ENCODE data around the gene NPM3.

Gene NPM3

DNA sequence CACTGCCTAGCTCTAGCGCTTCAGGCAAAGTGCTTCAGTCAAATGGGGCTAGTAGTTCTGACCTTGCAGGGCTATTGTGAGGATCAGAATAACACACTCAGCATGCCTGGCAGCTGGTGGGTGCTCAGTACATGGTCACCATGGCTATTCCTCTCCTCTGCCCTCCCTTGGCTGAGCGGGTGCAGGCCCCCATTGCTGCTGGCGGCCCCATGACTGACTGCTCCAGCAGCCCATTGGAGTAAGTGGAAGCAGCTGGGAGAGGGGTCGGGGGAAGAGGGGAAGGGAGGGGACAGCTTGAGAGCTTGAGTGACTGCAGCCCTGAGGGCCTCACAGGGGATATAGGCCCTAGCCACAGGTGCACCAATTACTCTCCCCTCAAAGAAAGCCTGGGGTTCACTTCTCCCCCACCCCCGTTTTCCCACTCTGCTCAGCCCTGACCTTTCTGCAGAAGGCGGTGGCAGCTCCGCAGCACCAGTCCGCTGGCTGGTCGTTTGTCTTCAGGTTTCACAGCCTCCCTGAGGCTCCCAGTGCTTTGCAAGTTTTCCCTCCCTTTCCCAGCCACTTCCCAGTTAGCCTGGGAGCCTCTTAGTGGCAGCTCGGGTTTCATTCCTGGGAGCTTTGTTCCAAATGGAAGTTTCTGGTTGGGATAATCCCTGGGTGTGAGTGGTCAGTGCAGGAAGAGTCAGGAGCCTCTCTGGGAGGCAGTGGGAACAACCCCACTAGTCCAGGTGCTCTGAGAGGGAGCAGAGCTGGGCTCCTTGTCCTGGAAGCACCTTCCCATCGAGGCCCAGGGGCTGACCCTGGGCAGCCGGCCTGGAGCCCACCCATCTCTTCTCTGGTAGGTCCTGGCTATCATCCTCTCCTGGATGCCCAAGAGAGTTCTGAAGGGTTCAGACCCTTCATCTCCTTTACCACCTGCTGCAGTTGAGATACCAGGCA lies 23.7 kb downstream of the NPM3 start:
- TF ChIP-seq, protein P1, sequence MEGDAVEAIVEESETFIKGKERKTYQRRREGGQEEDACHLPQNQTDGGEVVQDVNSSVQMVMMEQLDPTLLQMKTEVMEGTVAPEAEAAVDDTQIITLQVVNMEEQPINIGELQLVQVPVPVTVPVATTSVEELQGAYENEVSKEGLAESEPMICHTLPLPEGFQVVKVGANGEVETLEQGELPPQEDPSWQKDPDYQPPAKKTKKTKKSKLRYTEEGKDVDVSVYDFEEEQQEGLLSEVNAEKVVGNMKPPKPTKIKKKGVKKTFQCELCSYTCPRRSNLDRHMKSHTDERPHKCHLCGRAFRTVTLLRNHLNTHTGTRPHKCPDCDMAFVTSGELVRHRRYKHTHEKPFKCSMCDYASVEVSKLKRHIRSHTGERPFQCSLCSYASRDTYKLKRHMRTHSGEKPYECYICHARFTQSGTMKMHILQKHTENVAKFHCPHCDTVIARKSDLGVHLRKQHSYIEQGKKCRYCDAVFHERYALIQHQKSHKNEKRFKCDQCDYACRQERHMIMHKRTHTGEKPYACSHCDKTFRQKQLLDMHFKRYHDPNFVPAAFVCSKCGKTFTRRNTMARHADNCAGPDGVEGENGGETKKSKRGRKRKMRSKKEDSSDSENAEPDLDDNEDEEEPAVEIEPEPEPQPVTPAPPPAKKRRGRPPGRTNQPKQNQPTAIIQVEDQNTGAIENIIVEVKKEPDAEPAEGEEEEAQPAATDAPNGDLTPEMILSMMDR (IDR thresholded peaks at IDR 0.05; ENCODE audit: low read depth, low read length), result no peak
- DNase-seq (ENCODE audit: extremely low read depth, low read depth), result no peak

DNA sequence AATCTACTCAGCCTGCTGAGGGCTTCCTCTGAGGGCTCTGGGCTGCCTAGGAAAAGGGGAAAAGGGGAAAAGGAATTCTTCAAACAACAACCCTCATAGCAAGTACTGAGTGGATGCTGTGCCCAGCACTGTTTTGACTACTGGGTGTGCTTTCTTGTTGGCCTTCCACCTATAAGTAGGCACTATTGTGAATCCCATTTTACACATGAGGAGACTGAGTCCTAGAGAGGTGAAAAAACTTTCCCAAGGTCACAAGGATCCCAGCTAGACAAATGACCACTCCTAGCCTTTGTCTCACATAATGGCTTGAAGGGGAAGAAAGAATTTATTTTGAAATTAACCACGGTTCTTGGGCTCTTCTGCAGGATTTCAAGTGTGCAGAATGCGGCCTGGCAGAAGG lies 24.4 kb downstream of the NPM3 start:
- TF ChIP-seq, protein P1 (IDR thresholded peaks at IDR 0.05; ENCODE audit: low read depth, low read length), result no peak
- DNase-seq (ENCODE audit: extremely low read depth, low read depth), result no peak

DNA sequence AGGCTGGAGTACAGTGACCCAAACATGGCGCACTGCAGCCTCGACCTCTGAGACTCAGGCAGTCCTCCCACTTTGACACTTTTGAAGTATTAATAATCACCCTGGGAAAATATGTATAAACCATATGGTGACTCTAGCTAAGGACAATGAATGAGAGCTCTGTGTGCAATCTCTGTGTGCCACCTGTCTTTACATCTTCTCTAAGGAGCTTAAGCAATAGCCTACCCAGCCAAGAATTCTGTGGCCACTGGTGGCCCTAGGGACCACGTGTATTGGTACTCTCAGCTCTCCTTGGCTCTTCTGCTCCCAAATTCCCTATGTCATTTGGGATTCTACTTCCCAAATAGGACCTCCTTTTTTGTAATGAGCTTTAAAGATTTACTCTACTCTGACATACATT lies 31.0 kb downstream of the NPM3 start:
- DNase-seq (ENCODE audit: extremely low read depth, low read depth), result no peak
- TF ChIP-seq, protein P1 (IDR thresholded peaks at IDR 0.05; ENCODE audit: low read depth, low read length), result no peak

- no peak for DNase-seq (ENCODE audit: extremely low read depth, low read depth)
- TF ChIP-seq, protein P1 (IDR thresholded peaks at IDR 0.05; ENCODE audit: low read depth, low read length), result no peak
Measured at GRCh38 chr10:101749047-101750016, 33.9 kb downstream of the NPM3 start.

- no peak for DNase-seq (ENCODE audit: extremely low read depth, low read depth)
- TF ChIP-seq, protein P1 (IDR thresholded peaks at IDR 0.05; ENCODE audit: low read depth, low read length), result no peak
Measured at GRCh38 chr10:101748496-101748895, 34.8 kb downstream of the NPM3 start.

- DNase-seq (ENCODE audit: extremely low read depth, low read depth), result no peak
- TF ChIP-seq, protein P1 (IDR thresholded peaks at IDR 0.05; ENCODE audit: low read depth, low read length), result no peak
Measured at GRCh38 chr10:101745074-101745696, 38.1 kb downstream of the NPM3 start.

All from AG09319 (cell line).